ENCODE results near the gene NFKBIB.

DNA sequence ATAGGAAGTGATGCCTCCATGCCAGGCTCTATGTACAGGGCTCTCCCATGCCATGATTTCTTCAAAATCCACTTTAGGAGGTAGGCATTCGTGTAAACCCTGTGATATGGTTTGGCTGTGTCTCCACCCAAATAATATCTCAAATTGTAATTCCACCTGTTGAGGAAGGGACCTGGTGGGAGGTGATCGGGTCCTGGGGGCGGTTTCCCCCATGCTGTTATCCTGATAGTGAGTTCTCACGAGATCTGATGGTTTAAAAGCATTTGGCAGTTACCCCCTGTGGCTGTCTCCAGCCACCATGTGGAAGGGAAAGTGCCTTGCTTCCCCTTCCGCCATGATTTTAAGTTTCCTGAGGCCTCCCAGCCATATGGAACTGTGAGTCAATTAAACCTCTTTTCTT lies 22.7 kb downstream of the NFKBIB start:
- TF ChIP-seq, protein P1, sequence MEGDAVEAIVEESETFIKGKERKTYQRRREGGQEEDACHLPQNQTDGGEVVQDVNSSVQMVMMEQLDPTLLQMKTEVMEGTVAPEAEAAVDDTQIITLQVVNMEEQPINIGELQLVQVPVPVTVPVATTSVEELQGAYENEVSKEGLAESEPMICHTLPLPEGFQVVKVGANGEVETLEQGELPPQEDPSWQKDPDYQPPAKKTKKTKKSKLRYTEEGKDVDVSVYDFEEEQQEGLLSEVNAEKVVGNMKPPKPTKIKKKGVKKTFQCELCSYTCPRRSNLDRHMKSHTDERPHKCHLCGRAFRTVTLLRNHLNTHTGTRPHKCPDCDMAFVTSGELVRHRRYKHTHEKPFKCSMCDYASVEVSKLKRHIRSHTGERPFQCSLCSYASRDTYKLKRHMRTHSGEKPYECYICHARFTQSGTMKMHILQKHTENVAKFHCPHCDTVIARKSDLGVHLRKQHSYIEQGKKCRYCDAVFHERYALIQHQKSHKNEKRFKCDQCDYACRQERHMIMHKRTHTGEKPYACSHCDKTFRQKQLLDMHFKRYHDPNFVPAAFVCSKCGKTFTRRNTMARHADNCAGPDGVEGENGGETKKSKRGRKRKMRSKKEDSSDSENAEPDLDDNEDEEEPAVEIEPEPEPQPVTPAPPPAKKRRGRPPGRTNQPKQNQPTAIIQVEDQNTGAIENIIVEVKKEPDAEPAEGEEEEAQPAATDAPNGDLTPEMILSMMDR (IDR thresholded peaks at IDR 0.05): no peak
- TF ChIP-seq POLR2AphosphoS5 (IDR thresholded peaks at IDR 0.05): no peak
- TF ChIP-seq EP300 (IDR thresholded peaks at IDR 0.05; ENCODE audit: low read depth): no peak
